Thyroid gland (tissue), 4 donors: ENCODE results near the gene FAR1.

Source experiments
- POLR2A ChIP-seq, 2 donors: fragments of 450-650 bp; IDR thresholded peaks; one replicate each; pipeline ENCODE4 v1.6.1; 2017; ENCODE audit warnings: antibody characterized with exemption in 2 of 2, mild to moderate bottlenecking in 2 of 2, moderate library complexity in 1 of 2
- TF ChIP-seq, protein P1 (sequence below), 6 experiments: fragments of 200-600 bp in 3 of 6; fragments of 450-650 bp in 3 of 6; sonication (generic) in 3 of 6; IDR thresholded peaks; one replicate each; pipeline ENCODE4 v1.5.1; 2016 to 2019; ENCODE audit warnings: antibody characterized with exemption in 6 of 6, mild to moderate bottlenecking in 2 of 6, inconsistent platforms in 1 of 6, moderate library complexity in 1 of 6

DNA sequence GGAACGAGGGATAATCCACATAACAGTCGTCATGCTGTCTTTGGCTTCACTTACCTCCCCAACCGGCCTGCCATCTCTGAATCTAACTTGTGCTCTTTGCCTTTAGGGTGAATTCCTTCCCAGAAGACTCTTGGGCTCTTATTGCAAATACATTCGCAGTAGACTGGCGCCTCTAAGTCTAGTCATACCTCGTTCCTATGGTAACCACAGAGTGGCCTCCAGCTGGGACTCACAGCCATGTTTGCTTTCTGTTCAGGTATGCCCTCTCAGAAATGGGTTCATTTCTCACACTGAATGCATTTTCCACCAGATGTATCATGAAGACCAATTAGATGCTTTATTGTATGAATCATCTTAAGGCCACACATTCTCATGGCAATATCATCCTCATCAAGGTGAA lies 112.7 kb downstream of the FAR1 start:
- TF ChIP-seq, protein P1, sequence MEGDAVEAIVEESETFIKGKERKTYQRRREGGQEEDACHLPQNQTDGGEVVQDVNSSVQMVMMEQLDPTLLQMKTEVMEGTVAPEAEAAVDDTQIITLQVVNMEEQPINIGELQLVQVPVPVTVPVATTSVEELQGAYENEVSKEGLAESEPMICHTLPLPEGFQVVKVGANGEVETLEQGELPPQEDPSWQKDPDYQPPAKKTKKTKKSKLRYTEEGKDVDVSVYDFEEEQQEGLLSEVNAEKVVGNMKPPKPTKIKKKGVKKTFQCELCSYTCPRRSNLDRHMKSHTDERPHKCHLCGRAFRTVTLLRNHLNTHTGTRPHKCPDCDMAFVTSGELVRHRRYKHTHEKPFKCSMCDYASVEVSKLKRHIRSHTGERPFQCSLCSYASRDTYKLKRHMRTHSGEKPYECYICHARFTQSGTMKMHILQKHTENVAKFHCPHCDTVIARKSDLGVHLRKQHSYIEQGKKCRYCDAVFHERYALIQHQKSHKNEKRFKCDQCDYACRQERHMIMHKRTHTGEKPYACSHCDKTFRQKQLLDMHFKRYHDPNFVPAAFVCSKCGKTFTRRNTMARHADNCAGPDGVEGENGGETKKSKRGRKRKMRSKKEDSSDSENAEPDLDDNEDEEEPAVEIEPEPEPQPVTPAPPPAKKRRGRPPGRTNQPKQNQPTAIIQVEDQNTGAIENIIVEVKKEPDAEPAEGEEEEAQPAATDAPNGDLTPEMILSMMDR (IDR thresholded peaks at IDR 0.05) = no peak
- no peak for TF ChIP-seq POLR2A (IDR thresholded peaks at IDR 0.05)
